Psoas muscle (tissue), 8 donors: ENCODE results near the gene IL9. TPM values are rescaled to one million over a fixed set of nuclear protein-coding genes. Genes with fewer than 3 reads are reported as not detected.

ENCODE experiments used
- ATAC-seq, 4 donors: fragments of 200-7000 bp; cut with Tn5 transposase; one replicate each; pipeline ENCODE4 v1.9.1; 2020; ENCODE audit warnings: moderate library complexity in 3 of 4, mild to moderate bottlenecking in 2 of 4
- DNase-seq, 2 donors: peaks; one replicate each; pipeline ENCODE4 v3.0.0-alpha.2; 2020
- H3K27ac ChIP-seq: fragments of 200-600 bp; one replicate; pipeline ENCODE4 v1.8.0; 2022
- H3K27me3 ChIP-seq, 3 donors: fragments of 200-600 bp in 1 of 3; one replicate each; pipeline versions ENCODE4 v1.6.1 to v1.8.0; 2013 to 2022; ENCODE audit warnings: low read length in 2 of 3, mild to moderate bottlenecking in 2 of 3, moderate library complexity in 1 of 3; ENCODE audit not compliant: insufficient read depth in 3 of 3
- H3K36me3 ChIP-seq, 2 donors: fragments of 200-600 bp in 1 of 2; one replicate each; pipeline versions ENCODE4 v1.6.1 to v1.8.0; 2013 to 2022; ENCODE audit warnings: low read depth in 1 of 2, mild to moderate bottlenecking in 1 of 2, moderate library complexity in 1 of 2; ENCODE audit not compliant: insufficient read depth in 1 of 2
- H3K4me1 ChIP-seq: fragments of 200-600 bp; one replicate; pipeline ENCODE4 v1.8.0; 2022
- H3K4me3 ChIP-seq: fragments of 200-600 bp; one replicate; pipeline ENCODE4 v1.8.0; 2022; ENCODE audit warnings: mild to moderate bottlenecking
- H3K9me3 ChIP-seq: fragments of 200-600 bp; one replicate; pipeline ENCODE4 v1.8.0; 2022
- WGBS, 3 donors: extraction: QIAGEN DNeasy Blood & Tissue Kit; methylation state at CpG; one replicate each; pipeline versions ENCODE4 v1.1.6 to v1.1.7; 2013; 5-methylcytosine and 5-hydroxymethylcytosine counted together
- intact Hi-C, 2 donors: fragments of 100-400 bp; cut with DNase I; formaldehyde crosslinking; loops; one replicate each; pipeline versions ENCODE4 v1.11.0 to v1.14.2; 2022
- polyA plus RNA-seq, 3 donors: library from polyadenylated mRNA; stranded (reverse); fragments of 200-250 nt; gene quantifications; one replicate each; pipeline ENCODE4 v1.2.3, GENCODE V29; 2013
- total RNA-seq, 4 donors: library from RNA; stranded (reverse); fragmentation: NEBNext Ultra II Directional in 2 of 4; extraction: Animal tissue kit (Norgen Biotek cat#: 25700) in 2 of 4; gene quantifications; one replicate each; pipeline versions ENCODE4 v1.2.1 to v1.2.4, GENCODE V29; 2021 to 2023
- TF ChIP-seq, protein P1 (sequence below): fragments of 200-600 bp; IDR thresholded peaks from one replicate; pipeline ENCODE4 v1.8.0; 2022; ENCODE audit warnings: antibody characterized with exemption
- donor health status: healthy with polysubstance abuse.
- donor health status: DM: no; HTN: no; CAD: no; lungs with moderate emphysema.
- donor health status: Bipolar disorder and iron deficiency.
- donor health status: healthy.
- donor health status: DM: yes; HTN: yes; CAD: no.
- donor health status: DM: no; HTN: no; CAD: no.
- donor health status: DM: no; HTN: no; CAD: no.
- donor health status: DM: yes; HTN: yes; CAD: no.

Gene IL9
- total and polyA plus RNA-seq, 7 donors, result not detected

DNA sequence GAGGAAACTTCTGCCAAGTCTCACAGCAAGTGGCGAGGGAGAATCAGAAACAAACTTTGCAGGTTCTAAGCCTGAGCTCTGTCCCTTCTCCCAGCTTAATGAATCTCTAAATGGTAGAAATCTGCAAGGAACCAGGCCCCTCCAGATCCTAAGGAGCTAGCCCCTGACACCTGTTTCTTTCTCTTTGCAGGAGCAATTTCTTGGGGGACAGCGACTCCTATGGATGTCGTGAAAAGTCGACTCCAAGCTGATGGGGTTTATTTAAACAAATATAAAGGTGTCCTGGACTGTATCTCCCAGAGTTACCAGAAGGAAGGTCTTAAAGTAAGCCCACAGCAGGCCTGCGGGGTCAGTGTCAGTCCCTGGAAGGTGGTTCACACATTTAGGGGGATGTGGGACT is 21.8 kb downstream of the IL9 start:
- TF ChIP-seq, protein P1, sequence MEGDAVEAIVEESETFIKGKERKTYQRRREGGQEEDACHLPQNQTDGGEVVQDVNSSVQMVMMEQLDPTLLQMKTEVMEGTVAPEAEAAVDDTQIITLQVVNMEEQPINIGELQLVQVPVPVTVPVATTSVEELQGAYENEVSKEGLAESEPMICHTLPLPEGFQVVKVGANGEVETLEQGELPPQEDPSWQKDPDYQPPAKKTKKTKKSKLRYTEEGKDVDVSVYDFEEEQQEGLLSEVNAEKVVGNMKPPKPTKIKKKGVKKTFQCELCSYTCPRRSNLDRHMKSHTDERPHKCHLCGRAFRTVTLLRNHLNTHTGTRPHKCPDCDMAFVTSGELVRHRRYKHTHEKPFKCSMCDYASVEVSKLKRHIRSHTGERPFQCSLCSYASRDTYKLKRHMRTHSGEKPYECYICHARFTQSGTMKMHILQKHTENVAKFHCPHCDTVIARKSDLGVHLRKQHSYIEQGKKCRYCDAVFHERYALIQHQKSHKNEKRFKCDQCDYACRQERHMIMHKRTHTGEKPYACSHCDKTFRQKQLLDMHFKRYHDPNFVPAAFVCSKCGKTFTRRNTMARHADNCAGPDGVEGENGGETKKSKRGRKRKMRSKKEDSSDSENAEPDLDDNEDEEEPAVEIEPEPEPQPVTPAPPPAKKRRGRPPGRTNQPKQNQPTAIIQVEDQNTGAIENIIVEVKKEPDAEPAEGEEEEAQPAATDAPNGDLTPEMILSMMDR, result no peak
- Histone ChIP-seq H3K27me3 (peaks cover 0 to 2% (median 0%) of the 10 kb centered on the region in 3 donors), H3K4me1 (peaks cover 13% of the 10 kb centered on the region), H3K36me3 (no peaks in the 10 kb centered on the region), H3K4me3 (no peak overlapping the region), H3K27ac (no peak overlapping the region), H3K9me3 (no peaks in the 10 kb centered on the region)
- intact Hi-C loops, result no loop called here
- DNase-seq, result no peak
- 89 to 94% (median 92%) methylated on average over 5 of the region's 5 CpGs for WGBS, 3 donors
- no peak for ATAC-seq

DNA sequence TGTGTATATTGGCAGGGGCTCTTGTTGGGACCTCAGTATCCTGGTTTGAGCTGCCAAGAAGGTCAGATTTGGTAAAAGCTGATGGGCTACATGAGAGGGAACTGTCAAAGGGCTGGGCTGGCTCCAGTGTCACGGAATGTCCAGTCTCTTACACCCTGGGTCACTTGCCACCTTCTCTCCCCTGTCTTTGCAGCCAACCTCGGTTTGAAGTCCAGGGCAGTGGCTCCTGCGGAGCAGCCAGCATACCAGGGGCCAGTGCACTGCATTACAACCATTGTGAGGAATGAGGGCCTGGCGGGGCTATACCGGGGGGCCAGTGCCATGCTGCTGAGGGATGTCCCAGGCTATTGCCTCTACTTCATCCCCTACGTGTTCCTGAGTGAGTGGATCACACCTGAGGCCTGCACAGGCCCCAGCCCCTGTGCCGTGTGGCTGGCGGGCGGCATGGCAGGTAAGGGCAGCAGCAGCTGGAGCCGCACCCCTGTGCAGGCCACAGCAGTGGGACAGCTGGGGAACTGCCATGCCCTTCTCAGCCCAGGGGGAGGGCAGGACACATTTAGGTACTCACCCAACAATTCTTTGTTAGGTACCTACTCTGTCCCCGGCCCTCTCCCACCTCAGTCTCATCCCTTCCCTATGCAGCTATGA is 24.2 kb downstream of the IL9 start:
- DNase-seq (no peak), ATAC-seq (peak in 3 of 4 donors; percentile 25 to 74 (median 29))
- no peaks in the 10 kb centered on the region for H3K4me1 ChIP-seq
- 53 to 56% (median 54%) methylated on average over 11 of the region's 11 CpGs for WGBS, 3 donors
- peaks cover 0 to 2% (median 0%) of the 10 kb centered on the region in 3 donors for H3K27me3 ChIP-seq
- no peaks in the 10 kb centered on the region for H3K36me3 ChIP-seq
- H3K27ac ChIP-seq, result no peak overlapping the region
- H3K9me3 ChIP-seq, result no peaks in the 10 kb centered on the region
- TF ChIP-seq, protein P1, result no peak
- H3K4me3 ChIP-seq, result no peak overlapping the region
- intact Hi-C loops, result no loop called here

DNA sequence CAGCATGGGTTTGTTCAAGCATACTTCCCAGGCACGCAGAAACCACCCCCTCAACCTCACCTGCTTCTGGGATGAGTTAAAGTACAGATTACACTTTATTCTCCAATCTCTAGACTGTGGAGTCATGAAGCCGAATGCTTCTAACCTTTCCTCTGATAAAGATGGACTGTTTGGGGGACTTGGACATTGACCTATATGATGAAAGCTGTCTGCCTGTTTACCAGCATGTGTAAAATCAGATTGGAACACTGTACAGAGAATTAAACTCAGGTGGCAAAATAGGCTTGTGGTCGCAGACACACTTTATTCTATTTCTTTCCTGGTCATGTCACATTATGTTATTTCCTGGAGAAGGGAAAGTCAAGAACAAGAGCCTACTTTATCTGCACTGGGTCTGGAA is 25.7 kb downstream of the IL9 start:
- no peaks in the 10 kb centered on the region for H3K9me3 ChIP-seq
- TF ChIP-seq, protein P1, result no peak
- DNase-seq (no peak), ATAC-seq (no peak)
- H3K27me3 ChIP-seq, result no peaks in the 10 kb centered on the region
- no peaks in the 10 kb centered on the region for H3K36me3 ChIP-seq
- 54 to 83% (median 61%) methylated on average over 3 of the region's 3 CpGs for WGBS, 3 donors
- no peak overlapping the region for H3K4me3 ChIP-seq
- peaks cover 5% of the 10 kb centered on the region for H3K4me1 ChIP-seq
- intact Hi-C loops, result no loop called here
- H3K27ac ChIP-seq, result no peak overlapping the region

DNA sequence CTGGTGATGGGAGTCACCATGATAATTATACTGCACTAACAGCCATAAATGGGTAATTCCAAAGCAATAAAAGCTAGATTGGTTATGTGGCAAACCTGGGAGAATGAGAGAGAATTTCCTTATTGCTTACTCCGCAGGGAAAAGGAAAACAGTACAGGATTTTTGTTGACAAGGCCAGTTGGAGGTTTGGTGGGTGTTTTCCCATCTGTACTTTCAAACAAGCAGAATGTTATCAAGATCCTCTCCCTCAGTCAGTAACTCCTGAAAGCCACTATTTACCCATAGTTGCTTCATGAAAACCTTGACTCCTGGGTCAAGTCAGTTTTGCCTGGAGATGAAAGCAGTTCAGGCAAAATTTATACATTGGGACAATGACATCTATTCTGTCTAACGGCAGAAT is 26.4 kb downstream of the IL9 start:
- Histone ChIP-seq H3K36me3 (no peaks in the 10 kb centered on the region), H3K27me3 (no peaks in the 10 kb centered on the region), H3K4me3 (no peak overlapping the region), H3K9me3 (no peaks in the 10 kb centered on the region), H3K27ac (no peak overlapping the region), H3K4me1 (peaks cover 8% of the 10 kb centered on the region)
- intact Hi-C loops, result no loop called here
- DNase-seq, result no peak
- ATAC-seq, result no peak
- TF ChIP-seq, protein P1, result no peak
- WGBS, 3 donors, result 81 to 90% (median 85%) methylated on average over 2 of the region's 2 CpGs

DNA sequence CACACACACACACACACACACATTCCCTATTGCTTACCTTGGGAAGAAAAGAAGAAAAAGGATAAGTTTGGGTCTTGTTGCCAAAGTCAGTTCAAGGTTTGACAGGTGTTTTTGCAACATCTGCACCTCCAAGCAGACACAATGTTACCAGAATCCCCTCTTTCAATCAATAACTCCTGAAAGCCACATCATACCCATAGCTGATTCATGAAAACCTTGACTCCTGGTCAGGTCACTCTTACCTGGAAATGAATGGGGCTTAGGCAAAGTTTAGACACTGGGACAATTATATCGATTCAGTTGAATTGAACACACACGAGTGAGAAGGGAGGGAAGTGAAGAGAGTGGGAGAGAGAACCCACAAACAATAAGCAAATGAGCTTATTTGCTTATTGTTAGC is 27.0 kb downstream of the IL9 start:
- DNase-seq, result no peak
- no peak for ATAC-seq
- no peak overlapping the region for H3K4me3 ChIP-seq
- H3K27me3 ChIP-seq, result no peaks in the 10 kb centered on the region
- H3K27ac ChIP-seq, result no peak overlapping the region
- H3K9me3 ChIP-seq, result no peaks in the 10 kb centered on the region
- no peaks in the 10 kb centered on the region for H3K36me3 ChIP-seq
- TF ChIP-seq, protein P1, result no peak
- WGBS, 3 donors, result 63 to 83% (median 81%) methylated on average over 2 of the region's 2 CpGs
- peaks cover 8% of the 10 kb centered on the region for H3K4me1 ChIP-seq
- intact Hi-C loops, result no loop called here
